ENCODE measurements around the gene GPD2.

Gene GPD2

DNA sequence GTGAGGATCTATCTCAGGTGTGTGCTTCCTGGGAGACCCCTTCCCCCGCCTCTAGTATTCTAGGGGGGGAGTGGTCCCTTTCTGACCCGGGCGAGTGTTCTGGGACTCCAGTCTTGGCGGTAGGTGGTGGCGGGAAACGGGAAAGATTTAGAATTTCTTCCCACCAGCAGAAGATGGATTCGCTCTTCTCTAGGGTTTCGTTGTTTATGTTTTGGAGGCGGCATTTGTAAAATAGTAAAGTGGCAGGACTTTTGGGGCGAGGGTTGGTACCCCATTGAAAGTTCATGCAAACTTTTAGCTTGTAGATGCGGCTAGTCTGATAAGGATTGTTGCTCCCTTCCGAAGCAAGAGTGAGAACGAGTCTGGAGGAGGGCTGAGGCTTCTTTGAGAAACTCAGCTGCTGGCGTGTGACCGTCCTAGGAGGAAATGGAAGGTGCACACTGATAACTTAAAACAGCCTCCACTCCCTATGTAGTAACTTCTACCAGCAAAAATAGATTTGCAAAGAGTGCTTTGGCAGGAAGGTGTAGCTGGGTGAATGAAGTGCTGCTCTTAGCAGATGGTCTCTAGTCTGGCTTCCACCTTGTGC, 412 bp downstream of the GPD2 start:
- no peak for DNase-seq (ENCODE audit: low read depth, low spot score)

- DNase-seq (ENCODE audit: low read depth, low spot score), result no peak
Observed at GRCh38 chr2:156437272-156437930, 1.2 kb downstream of the GPD2 start.

- no peak for DNase-seq (ENCODE audit: low read depth, low spot score)
Observed at GRCh38 chr2:156437931-156438410, 1.8 kb downstream of the GPD2 start.

DNA sequence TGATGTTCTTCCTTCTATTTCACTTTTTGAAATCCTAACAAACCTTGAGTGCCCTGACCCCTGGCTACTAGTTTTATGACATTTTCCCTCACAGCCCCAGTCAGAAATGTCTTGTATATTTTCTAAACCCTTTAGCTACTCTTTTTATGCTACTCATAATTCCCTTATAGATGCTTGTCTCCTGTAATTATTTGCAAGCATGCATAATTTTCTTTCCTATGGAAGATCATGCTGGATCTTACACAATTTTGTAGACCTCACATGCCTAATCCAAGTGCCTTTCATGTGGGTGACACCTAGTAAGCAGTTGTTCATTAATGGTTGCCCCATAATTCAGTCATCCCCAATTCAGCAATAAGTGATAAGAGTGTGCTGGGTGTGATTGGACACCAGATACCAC, 6.9 kb downstream of the GPD2 start:
- no peak for DNase-seq (ENCODE audit: low read depth, low spot score)

- DNase-seq (ENCODE audit: low read depth, low spot score), result no peak
Observed at GRCh38 chr2:156445296-156446220, 9.4 kb downstream of the GPD2 start.

DNA sequence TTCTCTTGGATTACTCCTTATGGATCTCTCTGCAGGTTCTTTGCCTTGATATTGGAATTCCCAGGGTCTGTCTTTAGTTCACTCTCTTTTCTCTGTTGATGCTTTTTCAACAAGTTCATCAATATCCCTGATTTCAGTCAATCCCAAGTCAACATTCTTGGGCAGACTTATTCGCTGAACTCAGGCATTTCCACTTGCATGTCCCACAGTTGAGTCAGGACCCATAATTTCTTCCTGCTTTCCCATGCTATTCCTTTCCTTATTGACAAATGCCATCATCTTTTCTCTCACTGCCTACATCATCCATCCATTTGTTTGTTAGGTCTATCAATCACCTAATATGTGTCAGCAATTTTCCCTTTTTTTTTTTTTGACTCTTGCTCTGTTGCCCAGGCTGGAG, 11.6 kb downstream of the GPD2 start:
- DNase-seq (ENCODE audit: low read depth, low spot score), result no peak

DNA sequence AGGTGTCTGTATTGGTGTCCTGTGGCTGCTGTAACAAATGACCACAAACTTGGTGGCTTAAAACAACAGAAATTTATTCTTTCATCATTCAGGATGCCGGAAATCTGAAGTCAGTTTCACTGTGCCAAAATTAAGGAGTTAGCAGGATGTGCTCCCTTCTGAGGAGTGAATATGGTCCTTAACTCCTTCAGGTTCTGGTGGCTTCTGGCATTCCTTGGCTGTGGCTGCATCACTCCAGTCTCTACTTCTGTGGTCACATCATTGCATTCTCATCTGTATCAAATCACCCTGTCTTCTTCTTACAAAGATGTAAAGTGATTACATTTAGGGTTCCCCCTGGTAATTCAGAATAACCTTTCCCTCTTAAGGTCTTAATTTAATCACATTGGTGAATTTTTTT, 12.6 kb downstream of the GPD2 start:
- no peak for DNase-seq (ENCODE audit: low read depth, low spot score)

GRCh38 chr2:156452971-156453370, 16.8 kb downstream of the GPD2 start:
- no peak for DNase-seq (ENCODE audit: low read depth, low spot score)

- DNase-seq (ENCODE audit: low read depth, low spot score), result no peak
Observed at GRCh38 chr2:156455361-156455975, 19.3 kb downstream of the GPD2 start.

GRCh38 chr2:156456616-156457015, 20.4 kb downstream of the GPD2 start:
- no peak for DNase-seq (ENCODE audit: low read depth, low spot score)

DNA sequence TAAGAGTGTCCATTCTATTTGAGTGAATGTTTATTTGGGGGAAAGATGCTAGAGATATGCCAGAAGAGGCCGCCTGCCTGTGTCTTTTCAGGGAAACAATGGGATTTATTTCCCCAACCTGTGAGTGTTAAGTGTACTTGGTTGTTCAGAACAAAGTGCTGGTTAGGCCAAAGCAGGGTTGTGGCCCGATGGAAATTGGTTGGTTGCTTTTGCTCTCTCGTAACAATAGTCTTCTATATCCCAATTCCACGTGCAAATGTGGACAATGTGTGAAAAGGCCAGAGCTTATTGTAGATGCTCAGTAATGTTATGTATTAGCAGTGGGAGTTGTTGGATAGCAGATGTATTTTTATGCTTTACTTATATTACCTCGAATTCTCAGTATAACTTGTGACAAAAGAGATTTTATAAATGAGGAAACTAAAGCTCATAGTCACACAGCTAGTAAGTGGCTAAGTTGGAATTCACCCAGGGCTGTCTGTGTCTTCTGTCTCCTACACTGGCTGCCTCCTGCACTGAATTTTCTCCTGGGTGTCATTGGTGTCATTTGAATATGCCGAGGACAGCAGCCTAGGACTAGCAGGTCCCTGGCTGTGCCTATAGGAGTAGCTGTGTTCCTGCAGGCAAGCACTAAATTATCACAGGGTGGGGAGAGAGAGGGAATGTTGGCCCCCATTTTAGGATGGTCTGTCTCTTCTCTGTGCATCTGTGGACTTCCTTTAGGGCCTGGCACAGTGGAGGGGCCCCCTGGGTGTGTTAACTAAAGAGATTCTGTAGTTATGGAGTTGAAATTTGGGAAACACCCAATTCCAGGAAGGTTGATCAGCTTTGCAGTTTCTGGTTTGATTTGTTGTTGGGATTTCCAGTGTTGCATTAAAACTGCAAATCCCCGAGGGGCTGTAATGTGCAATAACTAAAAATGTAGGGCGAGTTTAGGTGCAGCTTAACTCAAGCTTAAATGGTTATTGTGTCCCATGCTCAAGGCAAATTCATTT, 21.6 kb downstream of the GPD2 start:
- DNase-seq (ENCODE audit: low read depth, low spot score), result no peak

DNA sequence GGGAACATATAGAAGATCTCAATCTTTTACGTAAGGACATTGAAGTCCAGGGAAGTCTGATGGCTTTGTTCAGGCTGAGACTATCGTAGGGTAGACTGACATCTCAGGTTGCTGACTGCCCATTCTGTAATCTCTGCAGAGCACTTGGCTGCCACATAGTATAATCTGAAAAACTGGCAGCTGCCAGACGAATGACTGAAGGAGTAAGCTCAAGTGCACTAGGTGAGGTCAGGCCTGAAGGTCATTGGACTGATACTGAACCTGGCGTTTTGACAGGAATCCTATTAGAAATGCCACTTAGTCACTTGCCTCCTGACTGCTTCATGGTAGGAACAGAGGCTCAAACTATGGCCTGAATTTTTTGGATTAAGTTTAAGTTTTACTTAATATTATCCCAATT, 23.5 kb downstream of the GPD2 start:
- DNase-seq (ENCODE audit: low read depth, low spot score), result no peak

DNA sequence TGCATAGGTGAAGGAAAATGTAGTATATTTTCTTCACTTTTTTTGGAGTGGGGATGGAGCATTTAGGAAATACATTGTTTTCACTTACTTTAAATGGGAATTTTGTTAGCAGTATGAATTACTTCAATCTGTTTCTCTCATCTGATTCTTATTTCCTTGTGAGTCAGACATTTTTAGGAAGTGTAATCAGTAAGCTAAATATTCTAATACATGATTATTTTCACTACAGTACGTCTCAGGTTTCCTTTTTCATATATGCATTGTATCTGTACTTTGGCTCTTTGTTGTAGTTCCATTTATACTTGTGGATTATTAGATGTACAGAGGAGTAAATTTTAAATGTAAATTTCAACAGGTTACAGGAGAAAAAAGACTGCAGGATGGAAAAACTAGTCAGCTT, 27.9 kb downstream of the GPD2 start:
- DNase-seq (ENCODE audit: low read depth, low spot score), result no peak

GRCh38 chr2:156465573-156465972, 29.4 kb downstream of the GPD2 start:
- no peak for DNase-seq (ENCODE audit: low read depth, low spot score)

DNA sequence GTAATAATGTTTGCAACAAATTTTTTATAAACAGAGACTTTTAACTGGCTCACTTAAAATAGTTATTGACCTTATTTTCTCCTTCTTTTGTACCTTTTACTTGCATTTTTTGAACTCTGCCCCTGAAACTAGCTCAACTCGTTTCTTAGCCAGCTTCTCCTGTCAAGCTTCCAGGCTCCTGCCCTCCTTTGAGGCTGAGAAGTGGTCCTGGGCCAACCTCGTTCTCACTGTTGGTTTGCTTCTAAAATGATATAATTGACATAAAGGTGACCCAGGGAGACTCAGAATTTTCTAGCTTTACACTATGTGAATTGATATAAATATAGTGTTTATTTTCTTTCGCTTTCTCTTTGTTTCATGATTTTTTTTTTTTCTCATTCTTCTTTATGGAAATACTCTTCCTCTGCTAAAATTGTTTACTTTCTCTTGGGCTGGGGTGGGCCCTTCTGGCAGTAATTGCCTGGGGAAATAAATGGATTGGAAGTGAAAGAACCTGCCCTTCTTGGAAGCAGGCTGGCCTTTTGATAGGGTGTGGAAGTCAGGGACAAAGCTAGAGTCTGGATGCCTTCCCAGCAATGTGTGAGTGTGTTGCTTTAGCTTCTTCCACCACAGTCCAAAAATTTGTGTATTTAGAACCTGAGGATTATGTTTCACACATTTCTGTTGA, 30.7 kb downstream of the GPD2 start:
- no peak for DNase-seq (ENCODE audit: low read depth, low spot score)

GRCh38 chr2:156470975-156471583, 34.9 kb downstream of the GPD2 start:
- DNase-seq (ENCODE audit: low read depth, low spot score), result no peak

DNA sequence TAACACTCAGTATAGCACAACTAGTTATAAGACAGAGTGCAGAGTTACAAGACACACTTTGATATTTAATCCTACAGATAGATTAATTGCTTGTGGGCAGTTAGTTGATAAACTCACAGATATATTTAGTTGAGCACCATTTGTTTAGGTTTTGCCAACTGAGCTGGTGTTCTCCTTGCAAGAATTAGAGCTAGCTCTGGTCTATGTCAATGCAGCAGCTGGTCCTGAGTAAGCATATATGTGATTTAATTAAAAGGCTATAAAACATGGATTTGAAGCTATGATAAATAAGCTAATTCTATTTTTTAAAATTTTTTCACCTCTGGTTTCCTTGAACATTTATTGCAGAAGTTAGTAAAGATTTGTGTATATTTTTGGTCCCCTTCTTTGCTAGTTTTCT, 35.6 kb downstream of the GPD2 start:
- DNase-seq (ENCODE audit: low read depth, low spot score), result no peak

DNA sequence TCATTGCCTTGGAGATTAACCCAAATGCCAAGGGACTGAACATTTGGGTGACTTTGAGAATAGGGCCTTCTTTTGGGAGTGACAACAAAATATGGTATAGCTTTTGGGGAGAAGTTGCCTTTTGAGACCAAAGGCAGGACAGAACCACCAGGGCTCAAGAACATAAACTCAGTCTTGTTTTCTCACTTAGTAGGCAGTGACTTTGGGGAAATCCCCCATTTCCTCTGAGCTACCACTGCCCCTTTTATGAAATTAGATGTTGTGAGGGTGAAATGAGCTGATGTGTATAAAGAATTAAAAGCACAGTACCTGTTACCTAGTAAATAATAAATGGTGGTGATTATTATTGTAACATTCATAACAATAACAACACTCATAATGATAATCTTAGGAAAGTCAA, 36.5 kb downstream of the GPD2 start:
- no peak for DNase-seq (ENCODE audit: low read depth, low spot score)

- no peak for DNase-seq (ENCODE audit: low read depth, low spot score)
Observed at GRCh38 chr2:156473445-156473844, 37.3 kb downstream of the GPD2 start.

GRCh38 chr2:156474401-156474800, 38.2 kb downstream of the GPD2 start:
- no peak for DNase-seq (ENCODE audit: low read depth, low spot score)
